GM12878 (cell line): Measurements from ENCODE around the gene CCNC.

Experiments
- BCL11A ChIP-seq: IDR thresholded peaks from 2 replicates; pipeline ENCODE4 v1.6.1; 2011; ENCODE audit warnings: low read depth, low read length
- BCLAF1 ChIP-seq: fragments of 450-650 bp; IDR thresholded peaks from 2 replicates; pipeline ENCODE4 v1.6.1; 2017; ENCODE audit warnings: antibody characterized with exemption, mild to moderate bottlenecking, moderate library complexity
- EGR1 ChIP-seq, 2 experiments: IDR thresholded peaks; 1 replicate in 1 of 2; 2 replicates in 1 of 2; pipeline ENCODE4 v1.6.1; 2011 to 2012; ENCODE audit warnings: low read depth in 2 of 2, low read length in 2 of 2, borderline replicate concordance in 1 of 2, mild to moderate bottlenecking in 1 of 2, moderate library complexity in 1 of 2
- ETV6 ChIP-seq, 2 experiments: fragments of 450-650 bp in 1 of 2; IDR thresholded peaks in 1 of 2; conservative IDR thresholded peaks in 1 of 2; 2 replicates each; pipeline ENCODE4 v1.6.1; 2014; ENCODE audit warnings: antibody characterized with exemption in 1 of 2, borderline replicate concordance in 1 of 2, low read depth in 1 of 2, mild to moderate bottlenecking in 1 of 2, moderate library complexity in 1 of 2
- EZH2 ChIP-seq: IDR thresholded peaks from 2 replicates; pipeline ENCODE4 v1.6.1; 2012; ENCODE audit warnings: low read depth, mild to moderate bottlenecking, control low read depth, inconsistent platforms, low read length, borderline replicate concordance; ENCODE audit not compliant: control insufficient read depth
- IKZF1 ChIP-seq: fragments of 450-650 bp; conservative IDR thresholded peaks from 2 replicates; pipeline ENCODE4 v1.6.1; 2017; ENCODE audit warnings: antibody characterized with exemption, mild to moderate bottlenecking
- NRF1 ChIP-seq: conservative IDR thresholded peaks from 2 replicates; pipeline ENCODE4 v1.6.1; 2011; ENCODE audit warnings: mild to moderate bottlenecking, low read depth, low read length, improper control_type of control experiment
- SP1 ChIP-seq: IDR thresholded peaks from one replicate; pipeline ENCODE4 v1.6.1; 2011; ENCODE audit warnings: low read depth, low read length
- SRF ChIP-seq, 2 experiments: IDR thresholded peaks; 2 replicates each; pipeline ENCODE4 v1.6.1; 2011; ENCODE audit warnings: low read depth in 2 of 2, low read length in 2 of 2, mild to moderate bottlenecking in 1 of 2, moderate library complexity in 1 of 2
- ZZZ3 ChIP-seq: IDR thresholded peaks from 2 replicates; pipeline ENCODE4 v1.6.1; 2011; ENCODE audit warnings: low read depth; ENCODE audit not compliant: control insufficient read depth, insufficient read length
- TF ChIP-seq, protein P1 (sequence below), 3 experiments: IDR thresholded peaks in 2 of 3; conservative IDR thresholded peaks in 1 of 3; 2 replicates each; pipeline ENCODE4 v1.5.1; 2011; ENCODE audit warnings: low read depth in 3 of 3, low read length in 3 of 3, mild to moderate bottlenecking in 3 of 3, control low read depth in 2 of 3, moderate library complexity in 2 of 3, inconsistent platforms in 1 of 3, mixed read lengths in 1 of 3; ENCODE audit not compliant: control insufficient read depth in 2 of 3, insufficient read depth in 1 of 3; ENCODE audit errors: extremely low read depth in 1 of 3
- TF ChIP-seq, protein P2 (sequence below): IDR thresholded peaks from 2 replicates; pipeline ENCODE4 v1.6.1; 2011; ENCODE audit warnings: borderline replicate concordance, low read depth, mild to moderate bottlenecking, moderate library complexity, low read length; ENCODE audit not compliant: insufficient read depth, poor library complexity, severe bottlenecking

DNA sequence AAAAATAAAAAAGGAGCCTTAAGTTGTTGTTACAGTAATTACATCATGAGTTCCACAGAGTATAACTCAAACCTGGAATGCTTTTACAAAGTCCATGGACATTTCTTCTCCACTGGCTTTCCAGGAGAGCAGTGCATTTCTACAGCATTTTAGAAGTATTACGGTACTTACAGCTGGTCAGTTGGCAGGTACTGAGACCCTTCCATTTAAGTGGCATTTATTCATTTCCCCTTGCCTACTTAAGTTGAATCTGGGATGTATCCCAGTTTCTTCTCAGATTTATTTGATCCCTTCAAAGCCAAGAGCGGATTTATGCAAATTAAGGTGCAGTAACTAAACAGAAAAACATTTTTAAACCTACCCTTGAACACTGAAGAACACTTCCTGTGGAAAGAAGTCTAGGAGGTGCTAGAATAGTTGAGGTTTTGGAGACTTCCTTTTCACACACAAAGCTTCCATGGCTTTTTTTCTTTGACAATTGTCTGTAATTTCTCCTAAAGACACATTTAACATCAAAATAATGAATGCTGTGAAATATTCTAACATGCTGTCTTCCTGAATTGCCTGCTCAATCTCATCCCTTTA, 41.5 kb upstream of the CCNC start:
- TF ChIP-seq EGR1 (IDR thresholded peaks at IDR 0.05; ENCODE audit: borderline replicate concordance in 1 of 2, low read depth in 2 of 2, low read length in 2 of 2) (no peak), SP1 (no peak), EZH2 (no peak), IKZF1 (no peak), BCL11A (no peak), NRF1 (no peak), ETV6 (conservative IDR thresholded peaks at IDR 0.05 in 1 of 2, IDR thresholded peaks at IDR 0.05 in 1 of 2; ENCODE audit: borderline replicate concordance in 1 of 2, low read depth in 1 of 2) (no peak), SRF (IDR thresholded peaks at IDR 0.05; ENCODE audit: low read depth in 2 of 2, low read length in 2 of 2) (no peak), ZZZ3 (no peak), BCLAF1 (no peak)
- TF ChIP-seq, protein P1, sequence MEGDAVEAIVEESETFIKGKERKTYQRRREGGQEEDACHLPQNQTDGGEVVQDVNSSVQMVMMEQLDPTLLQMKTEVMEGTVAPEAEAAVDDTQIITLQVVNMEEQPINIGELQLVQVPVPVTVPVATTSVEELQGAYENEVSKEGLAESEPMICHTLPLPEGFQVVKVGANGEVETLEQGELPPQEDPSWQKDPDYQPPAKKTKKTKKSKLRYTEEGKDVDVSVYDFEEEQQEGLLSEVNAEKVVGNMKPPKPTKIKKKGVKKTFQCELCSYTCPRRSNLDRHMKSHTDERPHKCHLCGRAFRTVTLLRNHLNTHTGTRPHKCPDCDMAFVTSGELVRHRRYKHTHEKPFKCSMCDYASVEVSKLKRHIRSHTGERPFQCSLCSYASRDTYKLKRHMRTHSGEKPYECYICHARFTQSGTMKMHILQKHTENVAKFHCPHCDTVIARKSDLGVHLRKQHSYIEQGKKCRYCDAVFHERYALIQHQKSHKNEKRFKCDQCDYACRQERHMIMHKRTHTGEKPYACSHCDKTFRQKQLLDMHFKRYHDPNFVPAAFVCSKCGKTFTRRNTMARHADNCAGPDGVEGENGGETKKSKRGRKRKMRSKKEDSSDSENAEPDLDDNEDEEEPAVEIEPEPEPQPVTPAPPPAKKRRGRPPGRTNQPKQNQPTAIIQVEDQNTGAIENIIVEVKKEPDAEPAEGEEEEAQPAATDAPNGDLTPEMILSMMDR (IDR thresholded peaks at IDR 0.05 in 2 of 3, conservative IDR thresholded peaks at IDR 0.05 in 1 of 3; ENCODE audit: control insufficient read depth in 2 of 3, extremely low read depth in 1 of 3, insufficient read depth in 1 of 3, low read depth in 3 of 3, low read length in 3 of 3) = no peak
- TF ChIP-seq, protein P2, sequence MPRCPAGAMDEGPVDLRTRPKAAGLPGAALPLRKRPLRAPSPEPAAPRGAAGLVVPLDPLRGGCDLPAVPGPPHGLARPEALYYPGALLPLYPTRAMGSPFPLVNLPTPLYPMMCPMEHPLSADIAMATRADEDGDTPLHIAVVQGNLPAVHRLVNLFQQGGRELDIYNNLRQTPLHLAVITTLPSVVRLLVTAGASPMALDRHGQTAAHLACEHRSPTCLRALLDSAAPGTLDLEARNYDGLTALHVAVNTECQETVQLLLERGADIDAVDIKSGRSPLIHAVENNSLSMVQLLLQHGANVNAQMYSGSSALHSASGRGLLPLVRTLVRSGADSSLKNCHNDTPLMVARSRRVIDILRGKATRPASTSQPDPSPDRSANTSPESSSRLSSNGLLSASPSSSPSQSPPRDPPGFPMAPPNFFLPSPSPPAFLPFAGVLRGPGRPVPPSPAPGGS = no peak
